Prostate gland (tissue), 2 donors: ENCODE data around the gene TMEM232. TPM values are rescaled to one million over a fixed set of nuclear protein-coding genes. Genes with fewer than 3 reads are reported as not detected.

ENCODE experiments used
- DNase-seq: peaks from one replicate; pipeline ENCODE4 v3.0.0-alpha.2; 2019; ENCODE audit warnings: low spot score
- H3K27ac ChIP-seq, 2 donors: fragments of 200-600 bp; sonication (generic); 2 replicates each; pipeline ENCODE4 v1.5.1; 2017 to 2019
- H3K27me3 ChIP-seq: fragments of 200-600 bp; sonication (generic); replicated peaks from 2 replicates; pipeline ENCODE4 v1.5.1; 2019; ENCODE audit not compliant: insufficient read depth
- H3K36me3 ChIP-seq, 2 donors: fragments of 200-600 bp; sonication (generic); 1 replicate in 1 of 2; 2 replicates in 1 of 2; pipeline versions ENCODE4 v1.5.1 to v1.8.1; 2017 to 2019
- H3K4me1 ChIP-seq: fragments of 200-600 bp; sonication (generic); replicated peaks from 2 replicates; pipeline ENCODE4 v1.5.1; 2019
- H3K4me3 ChIP-seq, 2 donors: fragments of 200-600 bp; sonication (generic); 2 replicates each; pipeline ENCODE4 v1.5.1; 2017 to 2019
- H3K9me3 ChIP-seq: fragments of 200-600 bp; sonication (generic); 2 replicates; pipeline ENCODE4 v1.5.1; 2017
- CTCF ChIP-seq, 4 experiments: fragments of 200-600 bp in 2 of 4; fragments of 450-650 bp in 2 of 4; sonication (generic) in 2 of 4; IDR thresholded peaks; 1 replicate in 3 of 4; 2 replicates in 1 of 4; pipeline ENCODE4 v1.5.1; 2016 to 2019; ENCODE audit warnings: antibody characterized with exemption in 4 of 4, mild to moderate bottlenecking in 2 of 4, moderate library complexity in 2 of 4
- POLR2A ChIP-seq: fragments of 450-650 bp; IDR thresholded peaks from one replicate; pipeline ENCODE4 v1.6.1; 2016; ENCODE audit warnings: antibody characterized with exemption, mild to moderate bottlenecking
- POLR2AphosphoS5 ChIP-seq: sonication (generic); formaldehyde crosslinking; IDR thresholded peaks from one replicate; pipeline ENCODE4 v1.6.1; 2017; ENCODE audit warnings: antibody characterized with exemption
- WGBS: methylation state at CpG from one replicate; pipeline ENCODE4 v1.1.5; 2018; 5-methylcytosine and 5-hydroxymethylcytosine counted together
- intact Hi-C: fragments of 100-400 bp; cut with DNase I; formaldehyde crosslinking; loops from one replicate; pipeline ENCODE4 v1.14.2; 2022
- total RNA-seq, 2 donors: library from RNA; depleted of rRNA; stranded (reverse); fragments of >200 nt; gene quantifications; one replicate each; pipeline ENCODE4 v1.1.0, GENCODE V29; 2016

TMEM232 gene
- total RNA-seq, result 10 to 100 TPM in 1 of 2 donors, 1 to 10 TPM in 1; 5.1 to 11.3 TPM

GRCh38 chr5:110726249-110727024 is at the start of gene TMEM232:
Gene TMEM232, minus strand, starts transcription at chr5:110726671. Its CDS starts 59,319 bp downstream, at chr5:110667352.
- peak within 1 kb of the TSS; percentile 24 to 28 for H3K4me3 ChIP-seq
- intact Hi-C loops, result no loop called here
- no peak within 1 kb of the TSS for H3K27ac ChIP-seq
- H3K9me3 ChIP-seq, result no peaks in the 10 kb centered on the region
- no peaks in the 10 kb centered on the region for H3K27me3 ChIP-seq
- H3K4me1 ChIP-seq, result no peaks in the 10 kb centered on the region
- TF ChIP-seq CTCF (IDR thresholded peaks at IDR 0.05), result no peak
- TF ChIP-seq POLR2A, result no peak
- TF ChIP-seq POLR2AphosphoS5, result no peak
- DNase-seq, result peak; percentile 56
- WGBS, result 47% methylated on average over 17 of the region's 17 CpGs
- no peaks in the 10 kb centered on the region for H3K36me3 ChIP-seq

- Histone ChIP-seq H3K27ac (no peak overlapping the region), H3K4me3 (no peak overlapping the region), H3K9me3 (no peaks in the 10 kb centered on the region), H3K4me1 (no peaks in the 10 kb centered on the region), H3K27me3 (no peaks in the 10 kb centered on the region), H3K36me3 (no peaks in the 10 kb centered on the region)
- intact Hi-C loops, result no loop called here
- no peak for DNase-seq
- TF ChIP-seq CTCF (IDR thresholded peaks at IDR 0.05) (no peak), POLR2AphosphoS5 (no peak), POLR2A (no peak)
Observed at GRCh38 chr5:110770286-110770685, 43.8 kb upstream of the TMEM232 start.

- intact Hi-C loops, result no loop called here
- 45% methylated on average over 5 of the region's 5 CpGs for WGBS
- TF ChIP-seq POLR2AphosphoS5 (no peak), CTCF (IDR thresholded peaks at IDR 0.05) (no peak), POLR2A (no peak)
- no peak for DNase-seq
- Histone ChIP-seq H3K4me3 (no peak overlapping the region), H3K9me3 (no peaks in the 10 kb centered on the region), H3K36me3 (no peaks in the 10 kb centered on the region), H3K27me3 (no peaks in the 10 kb centered on the region), H3K27ac (no peak overlapping the region), H3K4me1 (no peaks in the 10 kb centered on the region)
Observed at GRCh38 chr5:110769000-110769681, 42.7 kb upstream of the TMEM232 start.

GRCh38 chr5:110768138-110768860 is 41.8 kb upstream of the TMEM232 start:
- Histone ChIP-seq H3K36me3 (no peaks in the 10 kb centered on the region), H3K4me1 (no peaks in the 10 kb centered on the region), H3K27ac (no peak overlapping the region), H3K4me3 (no peak overlapping the region), H3K27me3 (no peaks in the 10 kb centered on the region), H3K9me3 (no peaks in the 10 kb centered on the region)
- intact Hi-C loops, result no loop called here
- TF ChIP-seq CTCF (IDR thresholded peaks at IDR 0.05), result no peak
- no peak for TF ChIP-seq POLR2A
- TF ChIP-seq POLR2AphosphoS5, result no peak
- no peak for DNase-seq
- WGBS, result 73% methylated on average over 4 of the region's 4 CpGs
